Measurements from ENCODE around the gene AANAT. TPM values are rescaled to one million over a fixed set of nuclear protein-coding genes. Genes with fewer than 3 reads are reported as not detected.

The AANAT gene
- total RNA-seq, 2 donors from 2014 or later, result not detected

DNA sequence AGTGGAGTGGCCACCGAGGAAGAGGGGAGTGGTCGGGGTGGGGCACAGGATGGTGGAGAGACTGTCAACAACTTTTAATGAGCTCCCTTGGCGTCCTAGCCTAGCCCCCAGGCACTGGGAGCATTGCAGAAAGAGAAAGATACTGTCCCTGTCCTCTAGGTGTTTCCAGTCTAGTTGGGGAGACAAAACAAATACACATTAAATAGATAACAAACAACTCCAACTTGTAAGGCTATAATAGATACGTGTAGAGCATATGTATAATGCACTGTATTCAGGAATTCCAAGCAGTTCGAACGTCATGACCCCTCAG lies 14.0 kb upstream of the AANAT start:
- DNase-seq (ENCODE audit: low spot score), result no peak
- H3K4me3 ChIP-seq, result peak overlapping the region; percentile 98
- TF ChIP-seq, protein P1, sequence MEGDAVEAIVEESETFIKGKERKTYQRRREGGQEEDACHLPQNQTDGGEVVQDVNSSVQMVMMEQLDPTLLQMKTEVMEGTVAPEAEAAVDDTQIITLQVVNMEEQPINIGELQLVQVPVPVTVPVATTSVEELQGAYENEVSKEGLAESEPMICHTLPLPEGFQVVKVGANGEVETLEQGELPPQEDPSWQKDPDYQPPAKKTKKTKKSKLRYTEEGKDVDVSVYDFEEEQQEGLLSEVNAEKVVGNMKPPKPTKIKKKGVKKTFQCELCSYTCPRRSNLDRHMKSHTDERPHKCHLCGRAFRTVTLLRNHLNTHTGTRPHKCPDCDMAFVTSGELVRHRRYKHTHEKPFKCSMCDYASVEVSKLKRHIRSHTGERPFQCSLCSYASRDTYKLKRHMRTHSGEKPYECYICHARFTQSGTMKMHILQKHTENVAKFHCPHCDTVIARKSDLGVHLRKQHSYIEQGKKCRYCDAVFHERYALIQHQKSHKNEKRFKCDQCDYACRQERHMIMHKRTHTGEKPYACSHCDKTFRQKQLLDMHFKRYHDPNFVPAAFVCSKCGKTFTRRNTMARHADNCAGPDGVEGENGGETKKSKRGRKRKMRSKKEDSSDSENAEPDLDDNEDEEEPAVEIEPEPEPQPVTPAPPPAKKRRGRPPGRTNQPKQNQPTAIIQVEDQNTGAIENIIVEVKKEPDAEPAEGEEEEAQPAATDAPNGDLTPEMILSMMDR (IDR thresholded peaks at IDR 0.05), result no peak
- H3K36me3 ChIP-seq, result no peaks in the 10 kb centered on the region
- H3K4me1 ChIP-seq (ENCODE audit: control insufficient read depth in 1 of 2, low read depth in 2 of 2), result peaks cover 9 to 11% of the 10 kb centered on the region in 2 donors
- no peaks in the 10 kb centered on the region for H3K27me3 ChIP-seq (replicated peaks; ENCODE audit: insufficient read depth)
- no peak for ATAC-seq (ENCODE audit: insufficient number of reproducible peaks, low FRiP score, low read depth)
- H3K27ac ChIP-seq, result no peak overlapping the region
- no peaks in the 10 kb centered on the region for H3K9me3 ChIP-seq

DNA sequence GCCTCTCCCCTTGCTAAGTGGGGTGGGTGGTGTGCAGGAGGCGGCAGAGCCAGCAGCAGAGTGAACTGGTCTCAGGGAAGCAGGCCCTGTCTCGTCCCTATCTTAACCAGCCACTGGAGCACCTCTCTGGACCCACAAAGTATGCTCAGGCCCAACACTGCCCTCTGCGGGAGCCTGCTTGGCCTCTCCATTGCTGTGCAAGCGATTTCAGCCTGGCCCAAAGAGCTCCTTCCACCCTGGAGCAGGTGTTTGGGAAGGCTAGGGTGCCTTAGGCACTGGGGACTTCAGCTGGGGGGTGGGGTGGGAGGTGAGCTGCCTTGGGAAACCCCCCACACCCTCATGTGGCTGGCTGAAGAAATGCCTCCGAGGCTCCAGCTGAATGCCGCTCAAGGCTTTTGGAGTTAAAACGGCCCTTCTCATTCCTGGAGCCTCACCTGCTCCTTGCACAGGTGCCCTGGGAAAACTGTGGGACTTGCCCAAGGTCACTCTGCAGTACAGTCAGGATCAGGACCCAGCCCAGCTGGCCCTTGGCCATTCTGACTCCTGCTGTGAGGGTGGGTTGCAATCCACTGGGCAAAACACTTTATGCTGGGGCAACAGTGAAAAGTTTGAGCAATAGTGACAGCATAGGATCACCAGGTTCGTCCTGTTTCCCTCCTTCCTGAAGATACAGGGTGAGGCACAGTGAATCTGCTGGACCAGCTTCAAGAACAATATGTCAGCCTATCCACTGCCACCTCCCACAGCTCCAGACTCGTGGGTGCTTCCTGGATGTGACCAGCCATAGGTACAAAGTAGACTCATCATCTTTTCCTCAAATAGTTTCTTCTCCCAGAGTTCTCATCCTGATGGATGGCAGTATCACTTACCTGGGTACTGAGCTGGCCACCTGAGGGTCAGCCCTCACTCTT lies 8.6 kb upstream of the AANAT start:
- DNase-seq (ENCODE audit: low spot score) (no peak), ATAC-seq (ENCODE audit: insufficient number of reproducible peaks, low FRiP score, low read depth) (no peak)
- H3K4me3 ChIP-seq, result no peak overlapping the region
- H3K4me1 ChIP-seq (ENCODE audit: control insufficient read depth in 1 of 2, low read depth in 2 of 2), result no peaks in the 10 kb centered on the region
- no peaks in the 10 kb centered on the region for H3K36me3 ChIP-seq
- no peak overlapping the region for H3K27ac ChIP-seq
- no peaks in the 10 kb centered on the region for H3K9me3 ChIP-seq
- no peaks in the 10 kb centered on the region for H3K27me3 ChIP-seq (replicated peaks; ENCODE audit: insufficient read depth)
- TF ChIP-seq, protein P1 (IDR thresholded peaks at IDR 0.05), result no peak

DNA sequence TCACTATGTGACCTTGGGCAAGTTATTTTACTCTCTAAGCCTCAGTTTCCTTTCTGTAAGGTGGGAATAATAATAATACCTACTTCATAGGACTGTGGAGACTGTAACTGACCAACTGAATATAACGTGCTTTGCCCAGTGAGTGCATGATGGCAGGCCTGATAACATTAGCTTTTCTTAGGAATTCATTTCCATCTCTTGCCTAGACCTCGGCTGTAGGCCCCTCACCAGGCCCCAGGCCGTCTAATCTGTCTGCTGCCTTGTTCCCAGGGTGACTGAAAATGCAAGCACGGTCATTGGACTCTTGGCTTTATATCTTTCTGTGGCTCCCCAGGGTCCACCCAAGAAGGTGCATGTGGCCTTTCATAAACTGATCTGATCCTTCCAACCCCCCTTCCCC lies 7.7 kb upstream of the AANAT start:
- Histone ChIP-seq H3K27me3 (replicated peaks; ENCODE audit: insufficient read depth) (no peaks in the 10 kb centered on the region), H3K4me3 (no peak overlapping the region), H3K9me3 (no peaks in the 10 kb centered on the region), H3K27ac (no peak overlapping the region), H3K36me3 (no peaks in the 10 kb centered on the region), H3K4me1 (ENCODE audit: control insufficient read depth in 1 of 2, low read depth in 2 of 2) (no peaks in the 10 kb centered on the region)
- TF ChIP-seq, protein P1 (IDR thresholded peaks at IDR 0.05), result no peak
- no peak for ATAC-seq (ENCODE audit: insufficient number of reproducible peaks, low FRiP score, low read depth)
- no peak for DNase-seq (ENCODE audit: low spot score)

DNA sequence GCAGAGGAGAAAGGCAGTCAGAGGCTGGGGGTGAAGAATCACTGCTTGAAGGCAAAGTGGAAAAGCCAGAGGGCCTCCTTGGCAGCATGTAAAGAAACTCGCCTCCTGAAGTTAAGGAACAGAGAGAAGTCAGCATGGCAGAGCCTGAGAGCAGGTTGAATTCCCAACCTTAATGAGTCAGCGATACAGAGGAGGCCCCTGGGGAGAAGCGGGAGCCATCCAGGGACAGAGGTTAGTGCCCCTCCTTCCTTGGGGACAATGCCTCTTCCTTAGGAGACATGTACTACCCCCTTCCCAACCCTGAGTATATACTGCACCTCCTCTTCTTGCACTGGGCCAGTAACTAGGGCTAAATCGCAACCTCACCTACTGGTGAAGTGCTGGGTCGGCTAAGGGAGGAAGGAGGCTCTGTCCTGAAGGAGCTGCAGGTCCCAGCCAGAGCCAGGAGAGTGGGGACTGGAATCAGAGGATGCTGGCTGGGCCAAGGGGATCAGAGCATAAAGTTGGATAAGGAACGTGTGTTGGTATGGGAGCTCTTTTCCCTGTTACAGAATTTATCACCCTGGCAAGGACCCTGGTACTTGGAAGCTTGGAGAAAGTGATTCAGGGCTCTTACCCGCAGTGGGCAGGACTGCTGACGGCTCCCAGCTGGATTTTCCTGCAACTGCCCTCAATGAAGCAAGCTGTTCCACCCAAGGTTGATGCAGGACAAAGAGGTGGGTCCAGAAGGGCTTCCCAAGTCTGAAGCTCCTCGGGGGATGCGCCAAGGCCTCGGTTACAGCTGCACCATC lies 5.4 kb upstream of the AANAT start:
- H3K27ac ChIP-seq, result no peak overlapping the region
- H3K4me1 ChIP-seq (ENCODE audit: control insufficient read depth in 1 of 2, low read depth in 2 of 2), result no peaks in the 10 kb centered on the region
- no peaks in the 10 kb centered on the region for H3K27me3 ChIP-seq (replicated peaks; ENCODE audit: insufficient read depth)
- ATAC-seq (ENCODE audit: insufficient number of reproducible peaks, low FRiP score, low read depth) (no peak), DNase-seq (ENCODE audit: low spot score) (no peak)
- TF ChIP-seq, protein P1 (IDR thresholded peaks at IDR 0.05), result no peak
- H3K4me3 ChIP-seq, result no peak overlapping the region
- H3K36me3 ChIP-seq, result no peaks in the 10 kb centered on the region
- no peaks in the 10 kb centered on the region for H3K9me3 ChIP-seq

DNA sequence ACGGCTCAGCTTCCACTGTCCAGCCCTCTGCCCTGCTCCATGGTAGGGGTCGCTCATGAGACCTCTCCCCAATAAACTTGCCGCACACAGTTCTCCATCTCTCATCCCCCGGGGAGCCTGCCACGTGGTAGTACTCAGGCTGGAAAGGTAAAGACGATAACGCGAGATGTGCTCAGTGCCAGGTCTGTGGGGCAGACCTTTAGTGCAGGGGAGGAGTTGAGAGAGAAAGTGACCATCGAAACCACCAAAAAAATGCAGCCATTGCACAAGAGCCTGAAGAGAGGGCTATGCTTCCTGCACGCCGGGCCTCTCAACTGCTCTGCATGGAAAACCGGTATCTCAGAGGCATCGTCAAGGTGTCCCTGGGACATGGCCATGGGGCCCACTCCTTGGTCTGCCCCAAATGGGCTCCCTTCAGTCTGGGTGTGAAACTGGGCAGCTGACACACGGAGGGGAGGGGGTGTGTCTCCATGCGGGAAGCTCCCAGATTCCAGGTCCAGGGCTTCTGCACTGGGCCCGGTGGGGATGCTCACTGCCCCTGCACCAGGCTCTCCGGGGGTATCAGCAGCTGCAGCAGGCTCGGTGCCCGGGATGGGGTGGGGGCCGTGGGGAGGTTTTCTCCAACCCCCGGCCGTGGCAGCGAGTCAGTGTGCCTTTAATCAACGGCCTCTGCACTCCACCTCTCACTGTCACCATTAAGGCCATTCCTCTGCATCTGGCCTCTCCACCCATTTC lies 4.7 kb upstream of the AANAT start:
- H3K36me3 ChIP-seq, result no peaks in the 10 kb centered on the region
- DNase-seq (ENCODE audit: low spot score) (no peak), ATAC-seq (ENCODE audit: insufficient number of reproducible peaks, low FRiP score, low read depth) (no peak)
- H3K27me3 ChIP-seq (replicated peaks; ENCODE audit: insufficient read depth), result no peaks in the 10 kb centered on the region
- H3K27ac ChIP-seq, result no peak overlapping the region
- H3K4me3 ChIP-seq, result no peak overlapping the region
- no peaks in the 10 kb centered on the region for H3K9me3 ChIP-seq
- H3K4me1 ChIP-seq (ENCODE audit: control insufficient read depth in 1 of 2, low read depth in 2 of 2), result no peaks in the 10 kb centered on the region
- TF ChIP-seq, protein P1 (IDR thresholded peaks at IDR 0.05), result no peak
